Sciatic nerve (tissue), 2 donors: ENCODE results near the gene ZNF443. TPM values are rescaled to one million over a fixed set of nuclear protein-coding genes. Genes with fewer than 3 reads are reported as not detected.
A peak's percentile ranks its signal among the peaks of the same experiment; 100 is the strongest.
"Not testable (repeated sequence)": the region's sequence is repeated elsewhere in the genome, so short reads cannot be mapped to it uniquely, and the experiment has no call there.

Experiments
- ATAC-seq: fragments of 200-7000 bp; cut with Tn5 transposase; one replicate; pipeline ENCODE4 v1.9.1; 2020; ENCODE audit warnings: mild to moderate bottlenecking, moderate library complexity
- DNase-seq: peaks from one replicate; pipeline ENCODE4 v3.0.0-alpha.2; 2020; ENCODE audit warnings: low spot score
- intact Hi-C: fragments of 100-400 bp; cut with DNase I; formaldehyde crosslinking; loops from one replicate; pipeline ENCODE4 v1.14.2; 2022
- total RNA-seq: library from RNA; stranded (reverse); fragmentation: NEBNext Ultra II Directional; extraction: Animal tissue kit (Norgen Biotek cat#: 25700); gene quantifications from one replicate; pipeline ENCODE4 v1.2.1, GENCODE V29; 2021
- donor health status: DM: no; HTN: no; CAD: no.
- donor health status: DM: no; HTN: no; CAD: no.

ZNF443 gene
- total RNA-seq: 6.8 TPM

DNA sequence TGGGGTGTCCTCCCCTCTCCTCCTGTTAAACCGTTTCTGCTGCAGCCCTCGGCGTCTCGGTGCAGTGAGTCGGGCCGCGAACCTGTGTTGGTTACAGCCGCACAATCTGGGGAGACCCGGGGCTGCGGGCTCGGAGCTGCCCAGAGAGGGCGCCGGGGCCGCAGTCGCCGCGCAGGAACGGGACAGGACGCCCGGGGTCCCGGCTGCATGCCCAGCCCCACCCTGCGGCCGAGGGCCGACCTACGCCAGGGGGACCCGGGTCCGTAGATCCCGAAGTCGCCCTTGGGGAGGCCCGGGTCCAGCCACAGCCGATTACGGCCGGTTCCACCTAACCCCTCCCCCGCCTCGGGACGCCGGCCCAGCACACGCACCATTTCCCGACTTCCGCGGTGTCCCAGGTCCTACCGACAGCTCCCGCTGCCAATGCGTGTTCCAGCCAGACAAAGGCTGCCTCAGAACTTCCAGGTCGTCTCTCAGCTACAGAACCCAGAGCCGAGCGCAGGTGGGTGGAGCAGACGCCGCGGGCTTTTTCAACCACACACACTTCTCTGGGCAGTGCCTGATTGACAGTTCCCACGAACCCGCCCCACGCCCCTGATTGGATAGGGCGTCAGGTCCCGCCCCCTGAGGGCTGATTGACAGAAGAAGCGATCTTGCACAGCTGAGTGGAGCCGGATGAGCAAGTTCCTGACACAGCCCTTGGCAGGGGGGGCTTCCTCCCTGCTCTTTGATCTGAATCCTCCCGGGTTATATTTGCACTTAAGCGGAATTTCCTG, at the start of gene ZNF443:
Gene ZNF443, minus strand, starts transcription at position 481 of the 776 bp plus-strand sequence. Its CDS starts 107 bp downstream, at position 374.
- ATAC-seq (peak; percentile 100), DNase-seq (peak; percentile 99)
- intact Hi-C loops: no loop called here

DNA sequence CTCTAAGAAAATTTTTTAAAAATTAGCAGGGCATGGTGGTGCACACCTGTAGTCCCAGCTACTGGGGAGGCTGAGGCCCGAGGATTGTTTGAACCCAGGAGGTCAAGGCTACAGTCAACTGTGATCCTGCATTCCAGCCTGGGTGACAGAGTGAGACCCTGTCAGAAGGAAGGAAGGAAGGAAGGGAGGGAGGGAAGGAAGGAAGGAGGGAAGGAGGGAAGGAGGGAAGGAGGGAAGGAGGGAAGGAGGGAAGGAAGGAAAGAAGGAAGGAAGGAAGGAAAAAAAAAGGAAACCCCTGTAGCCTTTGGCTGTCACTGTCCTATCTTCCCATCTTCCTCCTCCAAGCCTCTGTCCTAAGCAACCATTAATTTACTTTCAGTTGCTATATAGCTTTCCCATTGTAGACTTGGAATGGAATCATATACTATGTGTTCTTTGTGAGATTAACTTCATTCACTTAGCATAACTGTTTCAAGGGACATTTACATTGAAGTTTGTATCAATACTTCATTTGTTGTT, 45.5 kb upstream of the ZNF443 start:
- intact Hi-C loops, DNase-seq, ATAC-seq: not testable (repeated sequence)

DNA sequence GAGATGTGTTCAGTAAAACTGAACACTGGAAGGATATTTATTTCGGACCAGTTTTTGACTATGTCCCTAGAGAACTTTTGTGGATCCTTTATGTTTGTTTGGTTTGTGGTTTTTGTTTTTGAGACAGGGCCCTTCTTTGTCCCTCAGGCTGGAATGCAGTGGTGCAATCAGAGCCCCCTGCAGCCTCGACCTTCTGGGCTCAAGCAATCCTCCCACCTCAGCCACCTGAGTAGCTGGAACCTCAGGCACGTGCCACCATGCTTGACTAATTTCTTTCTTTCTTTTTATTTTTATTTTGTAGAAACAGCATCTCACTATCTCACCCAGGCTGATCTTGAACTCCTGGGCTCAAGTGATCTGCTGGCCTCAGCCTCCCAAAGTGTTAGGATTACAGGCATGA, 44.8 kb upstream of the ZNF443 start:
- intact Hi-C loops: no loop called here
- DNase-seq (no peak), ATAC-seq (no peak)

DNA sequence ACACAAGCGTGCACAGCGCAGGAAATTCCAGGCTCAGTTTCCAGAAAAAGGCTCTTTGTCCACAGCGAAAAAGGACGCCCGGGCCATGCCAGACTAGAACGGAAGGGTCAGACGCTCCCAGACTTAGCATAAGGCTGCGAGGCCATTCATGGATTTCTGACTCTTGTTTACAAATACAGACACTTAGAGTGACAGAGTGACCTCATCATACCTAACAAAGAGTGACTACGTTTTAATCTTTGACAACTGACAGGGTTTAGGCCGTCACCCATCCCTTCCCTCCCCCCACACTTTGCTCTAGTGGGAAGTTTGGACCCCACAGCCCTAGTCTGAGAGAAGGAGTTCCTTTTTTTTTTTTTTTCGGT, 44.2 kb upstream of the ZNF443 start:
- intact Hi-C loops: no loop called here
- DNase-seq (no peak), ATAC-seq (peak; percentile 75)

DNA sequence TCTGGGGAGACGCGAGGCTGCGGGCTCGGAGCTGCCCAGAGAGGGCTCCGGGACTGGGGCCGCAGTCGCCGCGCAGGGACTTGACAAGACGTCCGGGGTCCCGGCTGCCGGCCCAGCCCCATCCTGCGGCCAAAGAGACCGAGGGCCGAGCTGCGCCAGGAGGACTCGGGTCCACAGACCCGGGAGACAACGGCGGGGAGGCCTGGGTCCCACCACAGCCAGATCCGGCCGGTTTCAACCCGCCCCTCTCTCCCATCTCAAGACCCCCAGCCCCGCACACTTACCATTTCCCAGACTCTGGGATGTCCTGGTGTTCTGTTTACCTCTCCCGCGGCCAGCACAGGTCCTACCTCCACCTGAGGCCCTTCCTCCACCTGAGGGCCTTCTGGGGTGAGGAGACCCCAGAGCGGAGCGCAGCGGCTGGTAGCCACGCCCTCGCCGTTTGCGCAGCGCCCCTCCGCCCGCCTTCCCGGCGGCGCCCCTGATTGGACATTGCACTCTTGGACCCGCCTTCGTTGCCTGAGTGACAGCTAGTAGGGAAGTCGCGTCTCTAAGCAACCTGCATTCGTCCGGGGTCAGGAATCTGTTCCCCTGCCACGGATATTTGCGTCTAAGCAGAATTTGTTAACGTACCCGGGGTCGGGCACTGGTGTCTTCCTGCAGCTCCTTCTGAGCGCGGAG, 43.7 kb upstream of the ZNF443 start, which contains the start of gene ZNF709:
Gene ZNF709, minus strand, starts transcription at position 446 of the 681 bp plus-strand sequence. Its CDS starts 159 bp downstream, at position 287.
- intact Hi-C loops: no loop called here
- peak; percentile 100 for ATAC-seq
- DNase-seq: peak; percentile 96

DNA sequence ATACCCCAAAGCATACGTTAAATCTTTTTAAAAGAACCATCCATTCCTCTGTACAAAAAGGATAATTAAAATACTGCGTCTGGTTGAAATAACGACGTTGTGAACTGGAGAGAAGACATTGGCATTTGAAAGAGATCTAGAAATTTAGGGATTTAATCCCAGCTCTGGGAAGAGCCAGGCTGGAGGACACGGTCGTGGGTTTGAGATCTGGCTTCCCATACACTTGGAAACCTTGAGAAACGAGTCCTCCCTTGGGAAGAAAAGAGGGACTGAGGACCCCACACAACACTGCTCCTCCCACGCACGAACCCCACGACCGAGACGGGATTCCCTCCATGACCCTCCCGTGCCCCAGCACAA, 43.2 kb upstream of the ZNF443 start:
- intact Hi-C loops: no loop called here
- DNase-seq: no peak
- ATAC-seq: no peak

DNA sequence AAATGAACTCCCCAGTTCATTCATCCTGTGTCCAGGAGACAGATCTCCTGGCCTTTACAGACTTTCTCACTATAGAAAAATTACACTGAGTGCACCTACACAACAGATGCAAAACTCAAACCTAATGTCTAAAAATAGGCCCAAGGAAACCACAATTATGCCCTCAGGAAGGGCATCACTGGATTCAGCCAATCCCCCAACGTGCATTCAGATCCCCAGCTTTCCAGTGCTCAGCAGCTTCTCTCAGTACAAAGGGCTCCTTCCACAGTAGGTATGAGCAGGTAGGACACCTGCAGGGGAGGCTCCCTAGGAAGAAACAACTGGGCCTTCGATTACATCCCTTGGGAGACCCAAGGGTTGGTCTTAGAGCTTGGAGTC, 41.7 kb upstream of the ZNF443 start:
- intact Hi-C loops: no loop called here
- ATAC-seq (no peak), DNase-seq (no peak)

DNA sequence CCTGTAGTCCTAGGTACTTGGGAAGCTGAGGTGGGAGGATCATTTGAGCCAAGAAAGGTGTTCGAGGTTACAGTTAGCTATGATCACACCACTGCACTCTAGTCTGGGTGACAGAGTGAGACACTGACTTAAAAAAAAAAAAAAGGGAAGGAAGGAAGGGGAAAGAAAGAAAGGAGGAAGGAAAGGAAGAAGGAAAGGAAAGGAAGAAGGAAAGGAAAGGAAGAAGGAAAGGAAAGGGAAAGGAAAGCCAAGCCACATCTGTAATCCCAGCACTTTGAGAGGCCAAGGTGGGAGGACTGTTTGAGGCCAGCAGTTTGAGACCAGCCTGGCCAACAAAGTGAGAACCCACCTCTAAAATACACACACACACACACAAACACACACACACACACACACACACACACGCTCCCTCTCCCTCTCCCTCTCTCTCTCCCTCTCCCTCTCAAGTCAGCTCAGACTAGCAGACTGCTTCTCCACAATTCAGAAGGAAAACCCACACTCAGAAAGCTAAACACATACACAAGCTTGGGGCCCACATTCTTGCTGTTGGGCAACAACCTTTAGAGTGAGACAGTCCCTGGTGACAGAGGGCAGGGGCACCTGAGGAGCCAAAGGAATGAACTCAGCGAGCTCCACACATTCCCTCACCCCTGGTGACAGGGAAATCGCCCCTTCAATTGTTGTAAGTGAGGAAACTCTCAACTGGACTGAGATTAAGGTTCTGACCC, 41.1 kb upstream of the ZNF443 start:
- intact Hi-C loops: no loop called here
- DNase-seq (no peak), ATAC-seq (no peak)

DNA sequence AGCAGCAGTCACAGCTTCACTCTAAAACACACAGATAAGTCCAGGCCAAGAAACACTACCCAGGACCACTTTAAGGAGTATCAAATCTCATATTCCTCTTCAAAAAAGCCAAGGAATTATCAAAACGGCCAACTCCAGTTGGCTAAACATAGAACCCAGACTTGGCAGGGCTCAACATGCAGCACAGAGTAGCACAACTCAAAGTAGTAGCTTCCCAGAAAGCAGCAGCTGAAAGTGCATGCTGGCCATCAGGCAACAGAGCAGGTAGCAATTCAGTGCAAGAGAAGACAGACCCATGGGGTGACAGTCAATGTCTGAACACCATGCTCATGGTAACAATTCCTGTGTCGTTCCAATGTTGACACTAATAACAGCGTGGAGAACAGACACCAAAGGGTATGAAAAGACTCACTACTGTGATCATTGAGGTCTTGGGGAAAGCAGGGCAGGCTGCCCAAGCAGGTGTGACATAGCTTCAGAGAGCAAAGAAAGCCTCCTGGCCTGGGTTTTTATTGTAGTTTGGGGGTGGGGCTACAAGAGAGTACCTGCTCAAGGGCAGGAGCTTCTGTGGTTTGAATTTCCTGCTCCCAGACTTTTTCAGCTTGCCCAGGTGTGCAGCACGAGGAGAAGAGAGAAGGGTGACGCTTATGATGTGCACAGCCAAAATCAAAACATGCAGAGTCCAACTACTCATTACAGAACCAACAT, 37.6 kb upstream of the ZNF443 start:
- ATAC-seq (no peak), DNase-seq (no peak)
- intact Hi-C loops: no loop called here

DNA sequence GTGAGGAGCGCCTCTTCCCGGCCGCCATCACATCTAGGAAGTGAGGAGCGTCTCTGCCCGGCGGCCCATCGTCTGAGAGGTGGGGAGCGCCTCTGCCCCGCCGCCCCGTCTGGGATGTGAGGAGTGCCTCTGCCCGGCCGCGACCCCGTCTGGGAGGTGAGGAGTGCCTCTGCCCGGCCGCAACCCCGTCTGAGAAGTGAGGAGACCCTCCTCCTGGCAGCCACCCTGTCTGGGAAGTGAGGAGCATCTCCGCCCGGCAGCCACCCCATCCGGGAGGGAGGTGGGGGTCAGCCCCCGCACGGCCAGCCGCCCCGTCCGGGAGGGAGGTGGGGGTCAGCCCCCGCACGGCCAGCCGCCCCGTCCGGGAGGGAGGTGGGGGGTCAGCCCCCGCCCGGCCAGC, 26.8 kb upstream of the ZNF443 start:
- DNase-seq, ATAC-seq, intact Hi-C loops: not testable (repeated sequence)

DNA sequence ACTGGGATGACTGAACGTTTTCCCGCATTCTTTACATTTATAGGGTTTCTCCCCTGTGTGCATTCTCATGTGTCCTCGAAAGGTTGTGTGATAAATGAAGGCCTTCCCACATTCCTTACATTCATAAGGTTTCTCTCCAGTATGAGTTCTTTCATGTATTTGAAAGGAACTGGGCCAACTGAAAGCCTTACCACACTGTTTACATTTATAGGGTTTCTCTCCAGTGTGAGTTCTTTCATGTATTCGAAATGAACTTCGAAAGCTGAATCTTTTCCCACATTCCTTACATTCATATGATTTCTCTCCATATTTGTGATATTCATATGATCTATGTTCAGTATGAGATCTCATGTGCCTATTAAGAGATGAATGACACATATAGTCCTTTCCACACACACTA, 24.4 kb upstream of the ZNF443 start:
- DNase-seq: no peak
- intact Hi-C loops: no loop called here
- no peak for ATAC-seq

DNA sequence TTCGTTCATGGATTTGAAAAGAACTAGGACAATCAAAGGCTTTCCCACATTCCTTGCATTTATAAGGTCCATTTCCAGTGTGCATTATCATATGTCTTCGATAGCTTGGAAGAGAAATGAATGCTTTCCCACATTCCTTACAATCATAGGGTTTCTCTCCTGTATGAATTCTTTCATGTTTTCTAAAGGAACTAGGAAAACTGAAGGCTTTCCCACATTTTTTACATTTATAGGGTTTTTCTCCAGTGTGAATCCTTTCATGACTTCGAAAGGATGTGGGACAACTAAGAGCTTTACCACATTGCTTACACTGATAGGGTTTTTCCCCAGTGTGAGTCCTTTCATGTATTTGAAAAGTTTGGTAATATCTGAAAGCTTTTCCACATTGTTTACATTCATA, 23.9 kb upstream of the ZNF443 start:
- intact Hi-C loops: no loop called here
- DNase-seq: no peak
- ATAC-seq: no peak

DNA sequence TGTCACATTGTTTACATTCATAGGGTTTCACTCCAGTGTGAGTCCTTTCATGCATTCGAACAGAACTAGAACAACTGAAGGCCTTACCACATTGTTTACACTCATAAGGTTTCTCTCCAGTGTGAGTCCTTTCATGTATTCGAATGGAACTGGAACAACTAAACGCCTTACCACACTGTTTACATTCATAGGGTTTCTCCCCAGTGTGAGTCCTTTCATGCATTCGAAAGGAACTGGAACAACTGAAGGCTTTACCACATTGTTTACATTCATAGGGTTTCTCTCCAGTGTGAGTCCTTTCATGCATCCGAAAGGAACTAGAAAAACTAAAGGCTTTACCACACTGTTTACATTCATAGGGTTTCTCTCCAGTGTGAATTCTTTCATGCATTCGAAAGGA, 23.3 kb upstream of the ZNF443 start:
- intact Hi-C loops, DNase-seq, ATAC-seq: not testable (repeated sequence)

DNA sequence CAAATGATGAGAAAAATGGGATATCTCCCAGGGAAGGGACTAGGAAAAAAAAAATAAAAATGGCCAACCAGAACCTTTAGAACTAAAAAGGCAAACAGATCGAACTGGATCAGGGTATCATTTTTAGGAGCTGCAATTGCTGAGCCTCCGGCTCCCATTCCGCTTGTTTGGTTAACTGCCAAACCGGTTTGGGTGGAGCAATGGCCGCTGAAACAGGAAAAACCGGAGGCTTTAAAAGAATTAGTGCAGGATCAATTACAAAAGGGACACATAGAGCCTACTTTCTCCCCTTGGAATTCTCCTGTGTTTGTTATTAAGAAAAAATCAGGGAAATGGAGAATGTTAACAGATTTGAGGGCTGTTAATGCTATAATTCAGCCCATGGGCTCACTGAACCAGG, 12.7 kb upstream of the ZNF443 start:
- intact Hi-C loops: no loop called here
- no peak for DNase-seq
- no peak for ATAC-seq

DNA sequence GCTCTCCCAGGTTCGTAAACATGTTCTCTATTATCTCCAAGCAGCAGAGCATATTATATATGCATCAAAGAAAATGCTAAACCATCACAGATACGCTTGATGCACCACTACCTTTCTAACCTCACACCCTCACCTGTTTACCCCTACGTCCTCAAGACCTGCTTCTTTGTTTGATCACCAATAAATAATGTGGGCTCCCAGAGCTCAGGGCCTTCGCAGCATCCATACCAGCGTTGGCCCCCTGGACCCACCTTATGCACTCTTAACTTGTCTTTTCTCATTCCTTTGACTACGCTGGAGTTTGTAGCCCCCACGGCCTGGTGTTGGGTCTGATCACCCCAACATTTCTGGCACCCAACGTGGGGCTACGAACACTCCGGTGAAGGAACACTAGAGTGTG, 10.0 kb upstream of the ZNF443 start:
- DNase-seq: no peak
- no peak for ATAC-seq
- intact Hi-C loops: no loop called here

DNA sequence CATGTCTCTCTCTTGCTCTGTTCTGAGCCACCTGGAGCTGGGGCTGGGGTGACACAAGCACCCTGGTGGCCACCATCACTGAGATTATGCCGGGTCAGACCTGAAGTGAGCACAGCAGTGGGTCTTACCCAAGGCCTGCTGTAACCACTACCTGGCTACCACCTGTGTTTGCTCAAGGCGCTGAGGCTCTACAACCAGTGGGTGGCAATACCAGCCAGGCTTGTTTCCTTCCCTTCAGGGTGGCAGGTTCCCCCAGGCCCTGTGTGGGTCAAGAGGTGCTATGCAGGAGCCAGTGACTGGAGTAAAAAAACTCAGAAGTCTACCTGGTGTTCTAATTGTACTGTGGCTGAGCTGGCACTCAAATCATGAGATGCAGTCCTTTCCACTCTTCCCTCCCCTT, 8.0 kb upstream of the ZNF443 start:
- ATAC-seq (no peak), DNase-seq (no peak)
- intact Hi-C loops: no loop called here

DNA sequence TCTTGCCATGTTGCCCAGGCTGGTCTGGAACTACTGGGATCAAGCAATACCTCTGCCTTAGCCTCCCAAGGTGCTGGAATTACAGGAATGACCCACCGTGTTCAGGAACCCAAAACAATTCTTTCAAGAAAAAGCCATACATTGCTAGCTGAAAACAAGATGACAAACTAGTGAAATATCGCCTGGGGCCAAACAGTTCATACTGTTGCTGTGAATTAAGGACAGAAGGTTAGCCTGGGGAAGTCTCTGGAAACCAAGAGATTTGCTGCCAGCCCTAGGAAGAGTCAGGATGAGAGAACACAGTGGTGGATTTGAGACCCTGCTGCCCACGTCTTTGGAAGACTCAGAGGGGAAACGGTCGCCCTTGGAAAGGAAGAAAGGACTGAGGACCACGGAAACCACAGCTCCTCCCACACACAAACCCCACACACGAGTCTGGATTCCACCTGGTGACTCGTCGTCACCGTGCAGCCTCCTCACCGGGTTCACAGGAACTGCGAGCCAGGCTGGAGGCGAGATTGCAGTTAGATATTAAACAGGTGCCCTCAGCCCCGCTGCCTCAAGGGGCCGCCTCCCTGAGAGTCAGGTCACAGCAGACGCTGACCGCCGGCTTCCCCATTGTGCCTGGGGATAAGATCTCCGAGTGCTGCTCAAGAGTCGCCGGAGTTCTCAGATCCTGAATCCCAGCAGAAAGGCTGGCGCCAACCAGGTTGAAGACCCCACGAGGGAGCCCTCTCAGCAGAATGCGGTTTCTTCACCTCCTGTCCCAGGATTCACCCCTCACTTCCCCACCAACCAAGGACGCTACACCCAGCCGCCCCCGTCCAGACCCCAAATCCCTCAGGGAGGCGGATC, 908 bp downstream of the ZNF443 start:
- DNase-seq, intact Hi-C loops, ATAC-seq: not testable (repeated sequence)

DNA sequence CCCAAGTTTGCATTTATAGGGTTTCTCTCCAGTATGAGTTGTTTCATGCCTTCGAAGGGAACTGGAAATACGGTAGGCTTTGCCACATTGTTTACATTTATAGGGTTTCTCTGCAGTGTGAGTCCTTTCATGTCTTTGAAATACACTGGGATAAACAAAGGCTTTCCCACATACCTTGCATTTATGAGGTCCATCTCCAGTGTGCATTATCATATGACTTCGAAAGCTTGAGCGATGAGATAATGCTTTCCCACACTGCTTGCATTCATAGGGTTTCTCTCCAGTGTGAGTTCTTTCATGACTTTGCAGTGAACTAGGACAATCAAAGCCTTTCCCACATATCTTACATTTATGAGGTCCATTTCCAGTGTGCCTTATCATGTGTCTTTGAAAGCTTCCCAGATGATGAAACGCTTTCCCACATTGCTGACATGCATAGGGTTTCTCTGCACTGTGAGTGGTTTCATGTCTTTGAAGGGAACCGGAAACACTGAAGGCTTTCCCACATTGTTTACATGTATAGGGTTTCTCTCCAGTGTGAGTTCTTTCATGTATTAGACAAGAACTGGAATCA, 10.0 kb downstream of the ZNF443 start:
- intact Hi-C loops, ATAC-seq, DNase-seq: not testable (repeated sequence)
